OCI-LY1 (cell line): Measurements from ENCODE around the gene FFAR1.

ENCODE experiments used
- H2AFZ ChIP-seq: fragments of 200-600 bp; sonication (generic), shearing (Covaris generic); 2 replicates; pipeline ENCODE4 v1.6.0; 2014; ENCODE audit warnings: antibody characterized with exemption, mild to moderate bottlenecking, low read length
- H3F3A ChIP-seq: fragments of 200-600 bp; sonication (generic), shearing (Covaris generic); 2 replicates; pipeline ENCODE4 v1.6.0; 2014; ENCODE audit warnings: mild to moderate bottlenecking, antibody characterized with exemption, low read length, moderate library complexity; ENCODE audit not compliant: insufficient read depth
- H3K27ac ChIP-seq: fragments of 200-600 bp; sonication (generic); 2 replicates; pipeline ENCODE4 v1.5.1; 2014; ENCODE audit warnings: low read length, mixed run types, mild to moderate bottlenecking, low read depth; ENCODE audit not compliant: poor library complexity, severe bottlenecking
- H3K27me3 ChIP-seq: fragments of 200-600 bp; sonication (generic); 2 replicates; pipeline ENCODE4 v1.6.0; 2014; ENCODE audit warnings: antibody characterized with exemption, mild to moderate bottlenecking, low read length, moderate library complexity; ENCODE audit not compliant: insufficient read depth
- H3K36me3 ChIP-seq: fragments of 200-600 bp; sonication (generic); 2 replicates; pipeline ENCODE4 v1.6.1; 2014; ENCODE audit warnings: mild to moderate bottlenecking, antibody characterized with exemption, low read length, moderate library complexity, mixed read lengths; ENCODE audit not compliant: insufficient read depth
- H3K4me1 ChIP-seq: fragments of 200-600 bp; sonication (generic); 2 replicates; pipeline ENCODE4 v1.5.1; 2014; ENCODE audit warnings: mild to moderate bottlenecking, low read length, moderate library complexity; ENCODE audit not compliant: insufficient read depth, severe bottlenecking
- H3K4me2 ChIP-seq: fragments of 200-600 bp; sonication (generic), shearing (Covaris generic); 2 replicates; pipeline ENCODE4 v1.6.1; 2014; ENCODE audit warnings: low read length
- H3K4me3 ChIP-seq: fragments of 200-600 bp; sonication (generic); 2 replicates; pipeline ENCODE4 v1.5.1; 2014; ENCODE audit warnings: low read length, low read depth, mild to moderate bottlenecking, mixed read lengths; ENCODE audit not compliant: poor library complexity, severe bottlenecking
- H3K79me2 ChIP-seq: fragments of 200-600 bp; shearing (Covaris generic); 2 replicates; pipeline ENCODE4 v1.6.1; 2016; ENCODE audit warnings: mixed run types, low read length, mixed read lengths; ENCODE audit not compliant: insufficient read depth
- H3K9ac ChIP-seq: fragments of 200-600 bp; sonication (generic), shearing (Covaris generic); 2 replicates; pipeline ENCODE4 v1.6.1; 2014; ENCODE audit warnings: mild to moderate bottlenecking, low read length, mixed read lengths
- H3K9me2 ChIP-seq: fragments of 200-600 bp; sonication (generic), shearing (Covaris generic); 2 replicates; pipeline ENCODE4 v1.6.1; 2014; ENCODE audit warnings: low read depth, mild to moderate bottlenecking, low read length, mixed read lengths
- H3K9me3 ChIP-seq: fragments of 200-600 bp; shearing (Covaris generic); 2 replicates; pipeline ENCODE4 v1.6.1; 2014; ENCODE audit warnings: low read length, mixed read lengths
- H4K20me1 ChIP-seq: fragments of 200-600 bp; sonication (generic), shearing (Covaris generic); 2 replicates; pipeline ENCODE4 v1.6.0; 2016; ENCODE audit warnings: mild to moderate bottlenecking, low read length; ENCODE audit not compliant: insufficient read depth
- CTCF ChIP-seq: fragments of 200-600 bp; sonication (generic), shearing (Covaris generic); IDR thresholded peaks from 2 replicates; pipeline ENCODE4 v1.5.1; 2017; ENCODE audit warnings: mild to moderate bottlenecking, antibody characterized with exemption, low read length, moderate library complexity, mixed read lengths
- EZH2 ChIP-seq: fragments of 200-600 bp; sonication (generic), shearing (Covaris generic); IDR thresholded peaks from 2 replicates; pipeline ENCODE4 v1.8.0; 2017; ENCODE audit warnings: borderline replicate concordance, mixed run types, mild to moderate bottlenecking, antibody characterized with exemption, low read length, moderate library complexity, mixed read lengths

FFAR1 gene

GRCh38 chr19:35330475-35330874 is 17.2 kb upstream of the FFAR1 start:
- H3K9ac ChIP-seq = peak overlapping the region; percentile 97
- peak overlapping the region; percentile 90 for H3K4me2 ChIP-seq
- no peaks in the 10 kb centered on the region for H3K9me3 ChIP-seq
- H4K20me1 ChIP-seq = no peaks in the 10 kb centered on the region
- H3K27me3 ChIP-seq = no peaks in the 10 kb centered on the region
- TF ChIP-seq EZH2 = no peak
- H3K4me3 ChIP-seq = peak overlapping the region; percentile 95
- no peak overlapping the region for H2AFZ ChIP-seq
- no peaks in the 10 kb centered on the region for H3K9me2 ChIP-seq
- H3K4me1 ChIP-seq = peaks cover 72% of the 10 kb centered on the region
- H3K36me3 ChIP-seq = peaks cover 53% of the 10 kb centered on the region
- peaks cover 3% of the 10 kb centered on the region; the same call in 1 of the 2 replicates for H3K79me2 ChIP-seq
- peak overlapping the region; percentile 95 for H3K27ac ChIP-seq
- H3F3A ChIP-seq = no peaks in the 10 kb centered on the region

DNA sequence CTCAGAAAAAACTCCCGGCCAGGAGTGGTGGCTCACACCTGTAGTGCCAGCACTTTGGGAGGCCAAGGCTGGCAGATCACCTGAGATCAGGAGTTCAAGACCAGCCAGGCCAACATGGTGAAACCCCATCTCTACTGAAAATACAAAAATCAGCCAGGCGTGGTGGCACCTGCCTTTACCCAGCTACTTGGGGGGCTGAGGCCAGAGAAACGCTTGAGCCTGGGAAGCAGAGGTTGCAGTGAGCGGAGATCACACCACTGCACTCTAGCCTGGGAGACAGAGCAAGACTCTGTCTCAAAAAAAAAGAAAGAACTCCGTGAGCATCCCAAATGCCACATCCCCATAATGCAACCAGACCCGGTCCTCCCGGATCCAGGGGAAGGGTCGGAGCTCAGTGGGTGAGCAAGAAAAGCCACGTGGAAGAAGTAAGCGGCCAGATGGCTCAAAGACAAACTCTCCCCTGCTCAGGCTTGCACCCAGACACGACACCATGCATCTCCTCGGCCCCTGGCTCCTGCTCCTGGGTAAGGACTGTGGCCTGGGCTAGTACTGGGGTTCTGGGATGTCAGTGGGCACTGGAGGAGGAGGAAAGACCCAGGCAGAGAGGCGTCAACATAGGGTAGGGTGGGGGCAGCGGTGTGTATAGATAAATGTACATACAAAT is 16.0 kb upstream of the FFAR1 start:
- Histone ChIP-seq H3K9me2 (no peaks in the 10 kb centered on the region), H3K4me3 (peak overlapping the region; percentile 95), H3K9me3 (no peaks in the 10 kb centered on the region), H2AFZ (no peak overlapping the region), H3K27me3 (no peaks in the 10 kb centered on the region), H4K20me1 (no peaks in the 10 kb centered on the region), H3K27ac (peak overlapping the region; percentile 95), H3K4me2 (peak overlapping the region; percentile 90), H3K4me1 (peaks cover 81% of the 10 kb centered on the region), H3K79me2 (peaks cover 3% of the 10 kb centered on the region; the same call in 1 of the 2 replicates), H3K36me3 (peaks cover 65% of the 10 kb centered on the region), H3F3A (no peaks in the 10 kb centered on the region), H3K9ac (peak overlapping the region; percentile 62)
- TF ChIP-seq EZH2 = no peak
- no peak for TF ChIP-seq CTCF

DNA sequence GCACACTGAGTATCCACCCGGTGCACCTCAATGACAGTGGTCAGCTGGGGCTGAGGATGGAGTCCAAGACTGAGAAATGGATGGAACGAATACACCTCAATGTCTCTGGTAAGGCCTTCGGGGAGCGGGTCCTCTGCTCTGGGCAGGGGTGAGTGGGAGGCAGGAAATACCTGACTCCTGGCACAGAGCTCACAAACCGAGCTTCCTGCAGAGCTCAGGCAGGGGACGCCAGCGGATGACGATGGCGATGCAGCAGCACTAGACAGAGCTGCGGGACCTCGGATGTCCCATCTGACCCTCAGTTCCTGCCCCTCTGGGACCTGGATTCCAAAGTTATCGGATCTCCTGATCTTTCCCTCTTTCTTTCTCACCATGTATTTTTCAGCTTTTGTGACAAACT is 14.9 kb upstream of the FFAR1 start:
- no peaks in the 10 kb centered on the region for H3K9me2 ChIP-seq
- no peaks in the 10 kb centered on the region for H3K27me3 ChIP-seq
- no peaks in the 10 kb centered on the region for H3F3A ChIP-seq
- H2AFZ ChIP-seq = no peak overlapping the region
- H3K9me3 ChIP-seq = no peaks in the 10 kb centered on the region
- H3K9ac ChIP-seq = peak overlapping the region; percentile 57
- H3K79me2 ChIP-seq = peaks cover 3% of the 10 kb centered on the region; the same call in 1 of the 2 replicates
- peaks cover 74% of the 10 kb centered on the region for H3K36me3 ChIP-seq
- H3K4me2 ChIP-seq = peak overlapping the region; percentile 90
- H3K4me1 ChIP-seq = peaks cover 92% of the 10 kb centered on the region
- H4K20me1 ChIP-seq = no peaks in the 10 kb centered on the region
- H3K4me3 ChIP-seq = peak overlapping the region; percentile 95
- peak overlapping the region; percentile 95 for H3K27ac ChIP-seq
- TF ChIP-seq EZH2 = no peak
- no peak for TF ChIP-seq CTCF

DNA sequence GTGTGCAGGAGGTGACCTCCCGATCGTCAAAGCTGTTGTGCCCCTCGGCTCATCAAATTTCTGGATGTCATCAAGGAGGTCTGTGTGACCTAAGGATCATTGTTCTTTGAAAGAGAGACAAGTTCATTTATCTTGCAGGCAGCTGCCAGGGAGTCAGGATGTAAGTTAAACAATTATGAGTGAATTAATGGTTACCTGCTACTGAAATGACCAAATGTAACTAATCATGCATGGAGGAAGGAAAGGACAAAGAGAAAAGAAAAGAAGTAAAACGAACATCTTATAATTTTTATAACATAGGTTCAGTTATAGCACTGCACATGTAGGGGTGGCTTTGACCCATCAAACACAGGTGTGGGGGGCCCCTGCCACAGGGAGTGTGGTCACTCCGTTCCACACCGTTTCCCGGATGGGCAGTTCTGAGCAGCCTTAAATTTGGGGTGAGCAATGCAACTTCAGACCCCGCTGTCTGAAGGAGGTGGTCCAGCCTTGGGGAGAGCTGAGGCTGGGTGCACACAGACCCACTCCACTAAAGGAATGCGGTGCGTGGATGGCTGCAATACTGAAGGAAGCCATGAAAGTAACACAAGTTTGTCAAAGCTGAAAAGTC is 13.5 kb upstream of the FFAR1 start:
- TF ChIP-seq EZH2 = no peak
- TF ChIP-seq CTCF = no peak
- Histone ChIP-seq H3K9me2 (no peaks in the 10 kb centered on the region), H3K27ac (peak overlapping the region; percentile 95), H3K4me3 (peak overlapping the region; percentile 95), H3K36me3 (peaks cover 85% of the 10 kb centered on the region), H3K9me3 (no peaks in the 10 kb centered on the region), H3K4me1 (peaks cover 79% of the 10 kb centered on the region), H2AFZ (no peak overlapping the region), H3K27me3 (no peaks in the 10 kb centered on the region), H4K20me1 (no peaks in the 10 kb centered on the region), H3K9ac (peak overlapping the region; percentile 57; the same call in 1 of the 2 replicates), H3F3A (no peaks in the 10 kb centered on the region), H3K79me2 (peaks cover 3% of the 10 kb centered on the region; the same call in 1 of the 2 replicates), H3K4me2 (peak overlapping the region; percentile 90)
